K562 (cell line): ENCODE results near the gene EFNA2. TPM values are rescaled to one million over a fixed set of nuclear protein-coding genes. Genes with fewer than 3 reads are reported as not detected.

ENCODE experiments used
- ETV1 ChIP-seq: fragments of 450-650 bp; conservative IDR thresholded peaks from 2 replicates; pipeline ENCODE4 v1.6.1; 2016; ENCODE audit warnings: missing genetic modification characterization, control low read depth, low read depth, missing compliant biosample characterization
- FOXM1 ChIP-seq, 2 experiments: fragments of 450-650 bp in 1 of 2; sonication (generic) in 1 of 2; formaldehyde crosslinking in 1 of 2; IDR thresholded peaks; 2 replicates each; pipeline versions ENCODE4 v1.6.1 to v1.9.0; 2017 to 2022; ENCODE audit warnings: low read depth in 2 of 2, mild to moderate bottlenecking in 2 of 2, missing genetic modification reagents in 1 of 2, moderate library complexity in 1 of 2
- HMG20B ChIP-seq: fragments of 250-450 bp; sonication (Bioruptor Pico); IDR thresholded peaks from 2 replicates; pipeline ENCODE4 v1.5.0; 2021; ENCODE audit warnings: mild to moderate bottlenecking
- NFIC ChIP-seq: fragments of 450-650 bp; IDR thresholded peaks from 2 replicates; pipeline ENCODE4 v1.6.1; 2017; ENCODE audit warnings: mild to moderate bottlenecking, inconsistent platforms
- NRF1 ChIP-seq, 2 experiments: fragments of 450-650 bp; IDR thresholded peaks in 1 of 2; conservative IDR thresholded peaks in 1 of 2; 2 replicates each; pipeline ENCODE4 v1.6.1; 2014; ENCODE audit warnings: mild to moderate bottlenecking in 2 of 2
- POLR2G ChIP-seq: fragments of 200-400 bp; formaldehyde crosslinking; IDR thresholded peaks from 2 replicates; pipeline ENCODE4 v1.6.1; 2017; ENCODE audit warnings: low read depth, mild to moderate bottlenecking, antibody characterized with exemption, low read length, moderate library complexity
- POU5F1 ChIP-seq: fragments of 150-350 bp; IDR thresholded peaks from 2 replicates; pipeline ENCODE4 v1.6.1; 2014; ENCODE audit warnings: borderline replicate concordance, low read length, low read depth, mild to moderate bottlenecking; ENCODE audit not compliant: partially characterized antibody
- RBBP5 ChIP-seq: fragments of 200-600 bp; sonication (generic); IDR thresholded peaks from 2 replicates; pipeline ENCODE4 v1.6.1; 2012; ENCODE audit warnings: borderline replicate concordance, mild to moderate bottlenecking, low read length, control low read depth, inconsistent platforms; ENCODE audit not compliant: insufficient read depth, poor library complexity, severe bottlenecking
- RBM14 ChIP-seq: fragments of 200-400 bp; formaldehyde crosslinking; IDR thresholded peaks from 2 replicates; pipeline ENCODE4 v1.6.1; 2018; ENCODE audit warnings: low read depth, mild to moderate bottlenecking, low read length, moderate library complexity, borderline replicate concordance; ENCODE audit not compliant: insufficient read depth
- RHOXF2B ChIP-seq: fragments of 250-450 bp; sonication (Bioruptor Pico); conservative IDR thresholded peaks from 2 replicates; pipeline ENCODE4 v1.5.1; 2021
- polyA plus RNA-seq, 8 experiments: library from polyadenylated mRNA; depleted of rRNA in 4 of 8; stranded (reverse) in 5 of 8; unstranded in 3 of 8; fragments of >200 nt; fragmentation: Nextera tagmentation in 2 of 8; fragmentation: Illumina TruSeq in 1 of 8; extraction: Ambion mirVana in 2 of 8; extraction: Trizol in 1 of 8; gene quantifications; 2 replicates each; pipeline versions ENCODE4 v1.2.1 to v1.2.3, GENCODE V29; 2011 to 2014; ENCODE audit warnings: inconsistent platforms in 1 of 8, missing spikeins in 1 of 8
- total RNA-seq, 7 experiments: library from RNA; depleted of rRNA in 6 of 7; stranded (reverse); fragments of >200 nt in 6 of 7; fragmentation: Illumina TruSeq in 2 of 7; extraction: Trizol in 2 of 7; gene quantifications; 2 replicates each; pipeline versions ENCODE4 v1.2.1 to v1.2.3, GENCODE V29; 2011 to 2021; ENCODE audit warnings: low replicate concordance in 1 of 7
- TF ChIP-seq, protein P1 (sequence below): fragments of 450-650 bp; formaldehyde crosslinking; IDR thresholded peaks from 2 replicates; pipeline ENCODE4 v1.4.0; 2020; ENCODE audit warnings: mild to moderate bottlenecking, moderate library complexity
- TF ChIP-seq, protein P2 (sequence below), 2 experiments: fragments of 450-650 bp in 1 of 2; sonication (generic) in 1 of 2; formaldehyde crosslinking in 1 of 2; IDR thresholded peaks; 2 replicates each; pipeline versions ENCODE4 v1.7.1 to v1.9.0; 2016 to 2022; ENCODE audit warnings: inconsistent platforms in 1 of 2, mild to moderate bottlenecking in 1 of 2, missing genetic modification reagents in 1 of 2

Gene EFNA2
- total and polyA plus RNA-seq, 9 of the 15 experiments (the other 6 are each of a cell fraction or from before 2014, with no cell fraction given): 0.11 to 0.44 (median 0.15) TPM; not detected in 6

- TF ChIP-seq, protein P1, sequence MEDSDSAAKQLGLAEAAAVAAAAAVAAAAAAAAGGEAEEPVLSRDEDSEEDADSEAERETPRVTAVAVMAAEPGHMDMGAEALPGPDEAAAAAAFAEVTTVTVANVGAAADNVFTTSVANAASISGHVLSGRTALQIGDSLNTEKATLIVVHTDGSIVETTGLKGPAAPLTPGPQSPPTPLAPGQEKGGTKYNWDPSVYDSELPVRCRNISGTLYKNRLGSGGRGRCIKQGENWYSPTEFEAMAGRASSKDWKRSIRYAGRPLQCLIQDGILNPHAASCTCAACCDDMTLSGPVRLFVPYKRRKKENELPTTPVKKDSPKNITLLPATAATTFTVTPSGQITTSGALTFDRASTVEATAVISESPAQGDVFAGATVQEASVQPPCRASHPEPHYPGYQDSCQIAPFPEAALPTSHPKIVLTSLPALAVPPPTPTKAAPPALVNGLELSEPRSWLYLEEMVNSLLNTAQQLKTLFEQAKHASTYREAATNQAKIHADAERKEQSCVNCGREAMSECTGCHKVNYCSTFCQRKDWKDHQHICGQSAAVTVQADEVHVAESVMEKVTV: no peak
- TF ChIP-seq, protein P2, sequence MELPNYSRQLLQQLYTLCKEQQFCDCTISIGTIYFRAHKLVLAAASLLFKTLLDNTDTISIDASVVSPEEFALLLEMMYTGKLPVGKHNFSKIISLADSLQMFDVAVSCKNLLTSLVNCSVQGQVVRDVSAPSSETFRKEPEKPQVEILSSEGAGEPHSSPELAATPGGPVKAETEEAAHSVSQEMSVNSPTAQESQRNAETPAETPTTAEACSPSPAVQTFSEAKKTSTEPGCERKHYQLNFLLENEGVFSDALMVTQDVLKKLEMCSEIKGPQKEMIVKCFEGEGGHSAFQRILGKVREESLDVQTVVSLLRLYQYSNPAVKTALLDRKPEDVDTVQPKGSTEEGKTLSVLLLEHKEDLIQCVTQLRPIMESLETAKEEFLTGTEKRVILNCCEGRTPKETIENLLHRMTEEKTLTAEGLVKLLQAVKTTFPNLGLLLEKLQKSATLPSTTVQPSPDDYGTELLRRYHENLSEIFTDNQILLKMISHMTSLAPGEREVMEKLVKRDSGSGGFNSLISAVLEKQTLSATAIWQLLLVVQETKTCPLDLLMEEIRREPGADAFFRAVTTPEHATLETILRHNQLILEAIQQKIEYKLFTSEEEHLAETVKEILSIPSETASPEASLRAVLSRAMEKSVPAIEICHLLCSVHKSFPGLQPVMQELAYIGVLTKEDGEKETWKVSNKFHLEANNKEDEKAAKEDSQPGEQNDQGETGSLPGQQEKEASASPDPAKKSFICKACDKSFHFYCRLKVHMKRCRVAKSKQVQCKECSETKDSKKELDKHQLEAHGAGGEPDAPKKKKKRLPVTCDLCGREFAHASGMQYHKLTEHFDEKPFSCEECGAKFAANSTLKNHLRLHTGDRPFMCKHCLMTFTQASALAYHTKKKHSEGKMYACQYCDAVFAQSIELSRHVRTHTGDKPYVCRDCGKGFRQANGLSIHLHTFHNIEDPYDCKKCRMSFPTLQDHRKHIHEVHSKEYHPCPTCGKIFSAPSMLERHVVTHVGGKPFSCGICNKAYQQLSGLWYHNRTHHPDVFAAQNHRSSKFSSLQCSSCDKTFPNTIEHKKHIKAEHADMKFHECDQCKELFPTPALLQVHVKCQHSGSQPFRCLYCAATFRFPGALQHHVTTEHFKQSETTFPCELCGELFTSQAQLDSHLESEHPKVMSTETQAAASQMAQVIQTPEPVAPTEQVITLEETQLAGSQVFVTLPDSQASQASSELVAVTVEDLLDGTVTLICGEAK (IDR thresholded peaks at IDR 0.05): peak; percentile 55; the same call in 1 of the 2 replicates
- TF ChIP-seq, protein P2 (CRISPR knock-in tag; IDR thresholded peaks at IDR 0.05): no peak
- 0 out of 2 replicates have a peak, but pooled peaks have one; percentile 15 for TF ChIP-seq NFIC
- peak; percentile 28 for TF ChIP-seq RBBP5
- peak; percentile 78 for TF ChIP-seq ETV1 (tag)
- no peak for TF ChIP-seq HMG20B (CRISPR knock-in tag)
- TF ChIP-seq POU5F1: no peak
- TF ChIP-seq FOXM1 (IDR thresholded peaks at IDR 0.05; ENCODE audit: low read depth): no peak
- TF ChIP-seq FOXM1 (CRISPR knock-in tag; IDR thresholded peaks at IDR 0.05; ENCODE audit: low read depth): no peak
- TF ChIP-seq NRF1 (conservative IDR thresholded peaks at IDR 0.05 in 1 of 2, IDR thresholded peaks at IDR 0.05 in 1 of 2): peak; percentile 93 to 94
- no peak for TF ChIP-seq RBM14
- peak; percentile 84 for TF ChIP-seq POLR2G
- TF ChIP-seq RHOXF2B: no peak
Measured at GRCh38 chr19:1307320-1307719, 21.6 kb downstream of the EFNA2 start (continued).
